Suppressor macrophage treated with lipopolysaccharide for 1 hour (primary cell): Measurements from ENCODE around the gene DEPDC1B.
A peak's percentile ranks its signal among the peaks of the same experiment; 100 is the strongest.
"Not testable (repeated sequence)": the region's sequence is repeated elsewhere in the genome, so short reads cannot be mapped to it uniquely, and the experiment has no call there.

Experiments
- DNase-seq, 3 donors: peaks; one replicate each; pipeline ENCODE4 v3.0.0-alpha.2; 2020 to 2022

The DEPDC1B gene

GRCh38 chr5:60690326-60690725 is 9.6 kb downstream of the DEPDC1B start:
- DNase-seq, result peak in 1 of 3 donors; percentile 9

- no peak for DNase-seq
These were observed 11.0 kb downstream of the DEPDC1B start for GRCh38 chr5:60688980-60689379.

- DNase-seq, result peak; percentile 35 to 63 (median 50)
These were observed 11.8 kb downstream of the DEPDC1B start for GRCh38 chr5:60687927-60688720.

- DNase-seq, result no peak
These were observed 13.8 kb downstream of the DEPDC1B start for GRCh38 chr5:60686157-60686556.

GRCh38 chr5:60685700-60686099 is 14.3 kb downstream of the DEPDC1B start:
- peak; percentile 49 to 72 (median 71) for DNase-seq

GRCh38 chr5:60685028-60685427 is 14.9 kb downstream of the DEPDC1B start:
- DNase-seq, result no peak

GRCh38 chr5:60682007-60682406 is 18.0 kb downstream of the DEPDC1B start:
- DNase-seq, result not testable (repeated sequence)

- DNase-seq, result no peak
These were observed 20.1 kb downstream of the DEPDC1B start for GRCh38 chr5:60679816-60680215.

GRCh38 chr5:60677850-60678664 is 21.9 kb downstream of the DEPDC1B start:
- peak; percentile 56 to 76 (median 71) for DNase-seq

GRCh38 chr5:60675286-60675685 is 24.7 kb downstream of the DEPDC1B start:
- no peak for DNase-seq

GRCh38 chr5:60674251-60675069 is 25.5 kb downstream of the DEPDC1B start:
- no peak for DNase-seq

- DNase-seq, result no peak
These were observed 26.6 kb downstream of the DEPDC1B start for GRCh38 chr5:60673334-60673733.

GRCh38 chr5:60672693-60673264 is 27.2 kb downstream of the DEPDC1B start:
- no peak for DNase-seq

- DNase-seq, result peak in 2 of 3 donors; percentile 10 to 19
These were observed 27.9 kb downstream of the DEPDC1B start for GRCh38 chr5:60671899-60672692.

GRCh38 chr5:60670749-60671148 is 29.2 kb downstream of the DEPDC1B start:
- DNase-seq, result no peak

GRCh38 chr5:60668686-60669304 is 31.2 kb downstream of the DEPDC1B start:
- peak; percentile 76 to 87 (median 78) for DNase-seq

GRCh38 chr5:60651872-60652620 is 47.9 kb downstream of the DEPDC1B start:
- peak; percentile 65 to 88 (median 86) for DNase-seq

- DNase-seq, result peak; percentile 55 to 71 (median 56)
These were observed 50.6 kb downstream of the DEPDC1B start for GRCh38 chr5:60649288-60649917.

GRCh38 chr5:60648175-60648574 is 51.8 kb downstream of the DEPDC1B start:
- no peak for DNase-seq

- no peak for DNase-seq
These were observed 59.1 kb downstream of the DEPDC1B start for GRCh38 chr5:60640901-60641300.
